Measurements from ENCODE around the gene RAB3GAP1. TPM values are rescaled to one million over a fixed set of nuclear protein-coding genes. Genes with fewer than 3 reads are reported as not detected.

RAB3GAP1 gene
- total RNA-seq, 1 experiment from 2014 or later: 32.0 TPM

DNA sequence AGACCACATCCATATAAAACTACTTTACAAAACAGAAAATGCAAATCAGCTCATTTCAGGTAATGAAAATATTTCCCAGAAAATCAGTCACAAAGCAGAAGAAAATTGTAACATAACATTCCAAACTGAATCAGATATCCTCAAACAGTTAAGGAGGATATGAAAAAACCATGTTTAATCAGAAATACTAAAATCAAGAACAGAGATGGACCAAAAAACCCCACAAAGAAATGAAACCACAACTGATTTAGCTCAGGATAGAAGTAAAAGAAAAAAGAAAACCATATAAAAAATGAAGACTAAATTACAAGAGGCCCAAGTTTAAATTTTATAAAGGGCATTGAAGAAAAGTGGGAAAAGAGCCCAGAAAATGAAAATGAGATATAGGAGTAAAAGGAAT, 102.9 kb downstream of the RAB3GAP1 start:
- H3K56ac ChIP-seq (ENCODE audit: insufficient read length, low read depth, low read length): no peak overlapping the region
- H2AK5ac ChIP-seq (ENCODE audit: insufficient read length, low read length): no peak overlapping the region
- no peak overlapping the region for H3K23ac ChIP-seq (ENCODE audit: insufficient read length, low read depth, low read length)
- H4K91ac ChIP-seq (ENCODE audit: insufficient read length, low read depth, low read length): no peak overlapping the region
- H3K9me3 Mint-ChIP-seq: no peaks in the 10 kb centered on the region
- no peaks in the 10 kb centered on the region for H3K23me2 ChIP-seq (ENCODE audit: insufficient read length, low read depth, low read length, poor library complexity, severe bottlenecking)
- no peaks in the 10 kb centered on the region for H3K4me1 ChIP-seq (ENCODE audit: insufficient read depth, low read length)
- H3T11ph ChIP-seq (ENCODE audit: low read length): no peak overlapping the region
- no peaks in the 10 kb centered on the region for H3K9me3 ChIP-seq (ENCODE audit: control insufficient read depth, low read depth, low read length)
- no peak overlapping the region for H3K27ac ChIP-seq (ENCODE audit: insufficient read length, low read depth, low read length)
- TF ChIP-seq CTCF (conservative IDR thresholded peaks at IDR 0.05): no peak
- H2BK12ac ChIP-seq (ENCODE audit: insufficient read length, low read depth, low read length): no peak overlapping the region
- H3K27me3 Mint-ChIP-seq (ENCODE audit: low read depth): no peaks in the 10 kb centered on the region
- no peak overlapping the region for H2BK20ac ChIP-seq (ENCODE audit: low read depth, low read length, poor library complexity, severe bottlenecking)
- no peaks in the 10 kb centered on the region for H4K20me1 ChIP-seq (ENCODE audit: control insufficient read depth, insufficient read depth, insufficient read length)
- H2BK15ac ChIP-seq (ENCODE audit: low read depth, low read length): no peak overlapping the region
- no peak overlapping the region for H3K14ac ChIP-seq (ENCODE audit: insufficient read depth, low read length)
- peaks cover 16 to 69% (median 50%) of the 10 kb centered on the region in 3 experiments for H3K36me3 Mint-ChIP-seq (ENCODE audit: insufficient read depth in 1 of 3, low read depth in 3 of 3)
- H3K4me2 ChIP-seq (ENCODE audit: insufficient read depth, insufficient read length, low read length): no peak overlapping the region
- no peak overlapping the region for H3K27ac Mint-ChIP-seq
- no peak overlapping the region for H2BK120ac ChIP-seq (ENCODE audit: low read depth, low read length, poor library complexity, severe bottlenecking)
- H4K5ac ChIP-seq (ENCODE audit: insufficient read length, low read depth, low read length): no peak overlapping the region
- no peak overlapping the region for H3K9ac ChIP-seq (ENCODE audit: extremely low read depth, insufficient read length, low read length)
- H3K18ac ChIP-seq (ENCODE audit: insufficient read length, low read depth, low read length): no peak overlapping the region
- peaks cover 0 to 8% of the 10 kb centered on the region in 2 experiments; a peak in 1 of 4 replicates for H3K4me1 Mint-ChIP-seq
- H3K4me3 Mint-ChIP-seq: no peak overlapping the region
- H3K4ac ChIP-seq (ENCODE audit: low read depth, low read length): no peak overlapping the region
- H3K27me3 ChIP-seq (ENCODE audit: insufficient read depth, low read length): no peaks in the 10 kb centered on the region
- no peak overlapping the region for H2AFZ ChIP-seq (ENCODE audit: low read length)
- DNase-seq: no peak
- no peak overlapping the region for H4K8ac ChIP-seq (replicated peaks; ENCODE audit: insufficient read length, low read depth, low read length)
- no peak overlapping the region for H2BK5ac ChIP-seq (ENCODE audit: insufficient read length, low read length)
- H3K79me2 ChIP-seq (ENCODE audit: insufficient read depth, low read length): no peaks in the 10 kb centered on the region
- H3K79me1 ChIP-seq (ENCODE audit: insufficient read depth, low read depth, low read length, poor library complexity, severe bottlenecking): no peaks in the 10 kb centered on the region

All from H9 (cell line).